ENCODE results near the gene ZNF227.

- TF ChIP-seq CTCF (IDR thresholded peaks at IDR 0.05) (no peak), POLR2A (IDR thresholded peaks at IDR 0.05) (no peak)
Observed at GRCh38 chr19:44258835-44259413, 46.6 kb downstream of the ZNF227 start.

All from adrenal gland (tissue), 5 donors.